Activated CD4-positive, alpha-beta T cell treated with anti-CD3 and anti-CD28 coated beads, Interleukin-2, amount 10 ng/mL, durations not matched to agents 7 days and 5 days (primary cell): ENCODE data around the gene ZNF396. TPM values are rescaled to one million over a fixed set of nuclear protein-coding genes. Genes with fewer than 3 reads are reported as not detected.

Source experiments
- CTCF ChIA-PET: fragments of 350-600 bp; sonication (Branson Sonifier 250); formaldehyde crosslinking; loops from one replicate; lab custom pipeline; 2021; ENCODE audit warnings: antibody characterized with exemption; lab: Charles Lee
- POLR2A ChIA-PET: fragments of 350-600 bp; sonication (Branson Sonifier 250); formaldehyde crosslinking; loops from one replicate; lab custom pipeline; 2021; ENCODE audit warnings: antibody characterized with exemption; lab: Charles Lee
- DNase-seq: peaks from one replicate; pipeline ENCODE4 v3.0.0-alpha.2; 2020
- H3K27ac Mint-ChIP-seq: one replicate; pipeline ENCODE4 v1.8.0; 2021; ENCODE audit warnings: mild to moderate bottlenecking, moderate library complexity, mixed read lengths
- H3K27me3 Mint-ChIP-seq: one replicate; pipeline ENCODE4 v1.8.0; 2021; ENCODE audit warnings: mixed read lengths
- H3K36me3 Mint-ChIP-seq: one replicate; pipeline ENCODE4 v1.8.0; 2021; ENCODE audit warnings: low read depth, mixed read lengths
- H3K4me1 Mint-ChIP-seq: one replicate; pipeline ENCODE4 v1.8.0; 2021; ENCODE audit warnings: mixed read lengths
- H3K4me3 Mint-ChIP-seq: one replicate; pipeline ENCODE4 v1.8.0; 2021; ENCODE audit warnings: mild to moderate bottlenecking, moderate library complexity, mixed read lengths
- H3K9me3 Mint-ChIP-seq: one replicate; pipeline ENCODE4 v1.8.0; 2021; ENCODE audit warnings: mixed read lengths
- total RNA-seq, 2 experiments: library from RNA; stranded (reverse); gene quantifications; one replicate each; pipeline ENCODE4 v1.2.3, GENCODE V29; 2021

Gene ZNF396
- total RNA-seq, 2 experiments from 2014 or later, result 0.50 to 0.77 TPM

DNA sequence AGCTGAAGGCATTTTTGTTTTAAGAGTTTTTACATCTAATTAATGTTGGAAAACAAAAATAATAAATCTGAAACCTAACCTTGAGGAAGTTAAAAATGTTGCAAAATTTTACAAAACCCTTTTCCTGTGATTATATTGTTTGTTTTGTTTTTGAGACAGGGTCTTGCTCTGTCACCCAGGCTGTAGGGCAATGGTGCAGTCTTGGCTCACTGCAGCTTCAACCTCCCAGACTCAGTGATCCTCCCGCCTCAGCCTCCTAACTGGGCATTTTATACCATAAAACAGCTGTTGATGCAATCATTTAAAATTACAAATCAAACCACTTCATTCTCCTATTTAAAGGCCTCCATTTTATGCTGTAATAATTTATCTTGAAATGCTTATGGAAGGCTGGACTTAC, 31.2 kb downstream of the ZNF396 start:
- H3K27me3 Mint-ChIP-seq, result no peaks in the 10 kb centered on the region
- H3K36me3 Mint-ChIP-seq, result peaks cover 11% of the 10 kb centered on the region
- no peaks in the 10 kb centered on the region for H3K9me3 Mint-ChIP-seq
- no peak overlapping the region for H3K27ac Mint-ChIP-seq
- H3K4me1 Mint-ChIP-seq, result peaks cover 31% of the 10 kb centered on the region
- CTCF ChIA-PET, result interaction anchor here (0.6 to 2.9 kb wide), 6 partner anchors 9 to 406 kb away, joined by 3 to 14 read pairs (median 4); partner anchors contain the start of gene ZNF397
- no peak for DNase-seq
- H3K4me3 Mint-ChIP-seq, result no peak overlapping the region
- POLR2A ChIA-PET, result interaction anchor here (0.7 kb wide), 1 partner anchor 177 kb away, joined by 3 read pairs; no protein-coding TSS in a partner anchor

DNA sequence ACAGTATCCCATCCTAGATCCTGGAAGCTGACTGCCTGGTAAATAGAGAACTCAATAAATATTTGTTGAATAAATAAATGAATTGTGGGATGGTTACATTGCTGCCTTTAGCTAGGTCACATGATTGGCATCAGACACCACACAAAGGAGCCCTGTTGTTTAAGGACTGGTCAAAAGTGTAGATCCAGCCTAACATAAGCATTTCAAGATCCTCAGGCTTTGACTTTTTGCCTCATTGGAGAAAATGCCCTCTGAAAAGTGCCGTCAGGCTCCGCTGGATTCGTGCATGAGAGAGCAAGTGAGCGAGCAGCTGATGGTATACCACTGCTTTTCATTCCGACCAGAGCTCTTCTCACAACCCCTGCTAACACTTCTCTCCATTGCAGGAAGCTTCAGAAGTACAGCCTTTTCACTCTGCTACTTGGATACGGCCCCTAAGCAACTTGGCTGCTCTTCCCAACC, 31.6 kb downstream of the ZNF396 start:
- POLR2A ChIA-PET, result interaction anchor here (0.7 to 0.9 kb wide), 2 partner anchors 56 to 176 kb away, joined by 3 to 4 read pairs; partner anchors contain the start of gene ZSCAN30
- no peak overlapping the region for H3K27ac Mint-ChIP-seq

DNA sequence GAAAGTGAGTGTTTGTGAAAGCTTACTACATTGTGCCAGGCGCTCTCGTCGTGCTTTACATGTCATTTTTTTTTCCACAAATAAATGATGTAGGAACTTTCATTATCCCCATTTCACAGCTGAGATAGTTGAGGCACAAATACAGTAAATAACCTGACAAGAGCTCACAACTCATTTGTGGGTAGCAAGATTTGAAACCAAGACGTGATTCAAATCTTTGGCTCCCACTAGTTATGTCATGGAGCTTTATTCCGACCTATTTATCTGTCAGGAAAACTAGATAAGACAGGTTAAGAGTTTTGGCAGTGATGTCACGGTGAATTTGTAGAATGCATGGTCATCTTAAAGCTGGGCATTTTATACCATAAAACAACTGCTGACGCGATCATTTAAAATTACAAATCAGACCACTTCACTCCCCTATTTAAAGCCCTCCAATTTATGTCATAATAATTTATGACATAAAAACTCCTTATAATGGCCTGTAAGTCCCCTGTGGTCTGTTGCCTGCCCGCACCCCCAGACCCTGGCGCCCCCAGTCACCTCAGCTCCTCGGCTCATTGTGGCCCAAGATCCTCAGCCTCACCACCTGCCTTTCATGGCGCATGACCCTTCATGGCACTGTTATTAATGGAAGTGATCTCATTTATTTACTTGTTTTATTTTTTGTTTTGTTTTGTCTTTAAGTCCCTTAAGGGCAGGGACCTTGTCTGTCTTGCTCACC, 32.2 kb downstream of the ZNF396 start:
- POLR2A ChIA-PET, result interaction anchor here (0.9 kb wide), 1 partner anchor 55 kb away, joined by 4 read pairs; the partner anchor contains the start of gene ZSCAN30
- DNase-seq, result no peak
- Mint-ChIP-seq H3K27ac (peak overlapping the region; percentile 97), H3K4me3 (peak overlapping the region; percentile 99), H3K27me3 (no peaks in the 10 kb centered on the region), H3K36me3 (peaks cover 17% of the 10 kb centered on the region), H3K9me3 (no peaks in the 10 kb centered on the region), H3K4me1 (peaks cover 35% of the 10 kb centered on the region)
- CTCF ChIA-PET, result interaction anchor here (1.2 to 2.9 kb wide), 4 partner anchors 10 to 105 kb away, joined by 3 to 14 read pairs (median 6); partner anchors contain the start of gene ZNF397

More for the DNA sequence above, 31.6 kb downstream of the ZNF396 start:
- Mint-ChIP-seq H3K36me3 (peaks cover 11% of the 10 kb centered on the region), H3K27me3 (no peaks in the 10 kb centered on the region), H3K4me1 (peaks cover 31% of the 10 kb centered on the region), H3K9me3 (no peaks in the 10 kb centered on the region), H3K4me3 (peak overlapping the region; percentile 99)
- CTCF ChIA-PET, result interaction anchor here (0.6 to 2.9 kb wide), 5 partner anchors 9 to 405 kb away, joined by 3 to 14 read pairs (median 4); partner anchors contain the start of gene ZNF397
- DNase-seq, result no peak

DNA sequence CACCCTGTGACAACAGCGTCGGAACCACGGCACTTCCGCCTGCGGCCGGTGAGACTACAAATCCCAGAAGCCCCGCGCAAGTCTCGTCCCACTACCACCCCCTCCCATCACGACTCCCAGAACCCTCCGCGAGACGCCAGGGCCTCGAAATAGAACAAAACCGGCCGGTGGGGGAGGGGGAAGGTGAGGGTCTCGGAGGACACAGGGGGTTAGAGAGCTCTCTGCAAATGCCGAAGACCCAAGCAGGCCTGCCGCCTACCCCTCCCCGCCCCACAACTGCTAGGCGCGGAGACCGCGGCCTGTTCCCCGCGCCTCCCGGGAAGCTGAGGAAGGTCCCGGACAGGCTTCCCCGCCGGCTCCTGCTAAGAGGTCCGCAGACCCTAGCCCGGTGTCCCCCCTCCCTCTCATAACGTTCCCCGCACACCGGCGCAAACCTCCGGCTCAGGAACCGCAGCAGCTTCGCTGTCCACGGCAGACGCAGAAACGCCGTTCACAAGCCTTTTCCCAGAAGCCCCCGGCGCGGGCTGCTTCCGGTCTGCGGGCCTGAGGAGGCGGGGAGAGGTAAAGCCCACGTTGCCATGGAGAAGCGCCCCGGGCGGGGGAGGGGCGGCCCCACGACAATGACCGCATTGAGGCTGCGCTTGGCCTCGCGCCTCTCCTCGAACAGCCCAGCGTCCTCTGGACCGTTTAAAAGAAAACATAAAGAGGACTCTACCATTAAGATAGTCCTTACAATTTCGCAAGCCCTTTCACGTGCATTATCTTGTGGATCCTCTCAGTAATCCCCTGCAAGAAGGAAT, 33.0 kb downstream of the ZNF396 start, which contains the start of gene ZNF24:
Gene ZNF24 (minus strand): TSS at position 485 of the 800 bp plus-strand sequence. CDS start 3,770 bp downstream, outside the sequence.
- peaks cover 42% of the 10 kb centered on the region for H3K4me1 Mint-ChIP-seq
- H3K9me3 Mint-ChIP-seq, result no peaks in the 10 kb centered on the region
- peaks cover 24% of the 10 kb centered on the region for H3K36me3 Mint-ChIP-seq
- POLR2A ChIA-PET, result interaction anchor here (0.9 kb wide), 1 partner anchor 55 kb away, joined by 4 read pairs; the partner anchor contains the start of gene ZSCAN30
- H3K27me3 Mint-ChIP-seq, result no peaks in the 10 kb centered on the region
- CTCF ChIA-PET, result interaction anchor here (1.0 to 2.9 kb wide), 5 partner anchors 10 to 104 kb away, joined by 3 to 14 read pairs (median 3); partner anchors contain the start of gene ZNF397
- peak within 1 kb of the TSS; percentile 97 for H3K27ac Mint-ChIP-seq
- peak within 1 kb of the TSS; percentile 99 for H3K4me3 Mint-ChIP-seq
- DNase-seq, result peak; percentile 93

DNA sequence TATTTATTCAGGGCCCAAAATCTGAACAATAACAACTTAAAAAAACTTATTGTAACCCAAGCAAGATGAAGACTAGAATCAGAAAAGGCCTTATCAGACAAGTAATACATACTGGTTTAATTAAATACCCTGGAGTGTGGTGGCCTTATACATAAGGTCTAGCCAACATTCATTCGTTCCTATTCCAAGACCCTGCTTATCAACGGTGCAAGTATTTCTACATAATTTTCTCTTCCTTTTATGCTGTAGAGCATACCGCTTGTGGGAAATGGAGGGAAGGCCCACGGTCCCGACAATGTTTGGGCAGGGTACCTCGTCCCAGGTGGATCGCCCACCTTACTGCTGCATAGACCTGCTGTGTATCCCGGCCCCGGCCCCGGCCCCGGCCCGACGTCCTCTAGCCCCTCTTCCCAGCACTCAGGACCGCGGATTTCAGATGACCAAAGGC, 33.6 kb downstream of the ZNF396 start:
- peak overlapping the region; percentile 97 for H3K27ac Mint-ChIP-seq
- CTCF ChIA-PET, result interaction anchor here (1.0 to 2.9 kb wide), 3 partner anchors 11 to 103 kb away, joined by 3 to 14 read pairs (median 9); partner anchors contain the start of gene ZNF397
- H3K9me3 Mint-ChIP-seq, result no peaks in the 10 kb centered on the region
- H3K4me1 Mint-ChIP-seq, result peaks cover 47% of the 10 kb centered on the region
- H3K4me3 Mint-ChIP-seq, result peak overlapping the region; percentile 99
- POLR2A ChIA-PET, result no interaction called here
- no peak for DNase-seq
- H3K36me3 Mint-ChIP-seq, result peaks cover 30% of the 10 kb centered on the region
- no peaks in the 10 kb centered on the region for H3K27me3 Mint-ChIP-seq

DNA sequence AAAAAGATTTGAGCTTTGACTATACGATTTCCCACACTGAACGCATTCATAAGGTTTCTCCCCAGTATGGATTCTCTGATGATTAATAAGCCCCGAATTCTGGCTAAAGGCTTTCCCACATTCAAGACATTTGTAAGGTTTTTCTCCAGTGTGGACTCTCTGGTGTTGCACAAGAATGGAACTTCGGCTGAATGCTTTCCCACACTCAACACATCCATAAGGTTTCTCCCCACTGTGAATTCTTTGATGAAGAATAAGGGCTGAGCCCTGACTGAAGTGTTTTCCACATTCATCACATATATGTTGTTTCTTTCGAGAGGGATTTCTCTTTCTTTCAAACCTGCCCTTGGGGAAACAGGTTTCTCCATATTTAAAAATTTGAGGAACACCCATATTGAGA, 39.9 kb downstream of the ZNF396 start:
- ChIA-PET CTCF (no interaction called here), POLR2A (no interaction called here)
- Mint-ChIP-seq H3K4me3 (no peak overlapping the region), H3K9me3 (no peaks in the 10 kb centered on the region), H3K27ac (no peak overlapping the region), H3K4me1 (peaks cover 22% of the 10 kb centered on the region), H3K36me3 (peaks cover 82% of the 10 kb centered on the region), H3K27me3 (no peaks in the 10 kb centered on the region)
- no peak for DNase-seq

DNA sequence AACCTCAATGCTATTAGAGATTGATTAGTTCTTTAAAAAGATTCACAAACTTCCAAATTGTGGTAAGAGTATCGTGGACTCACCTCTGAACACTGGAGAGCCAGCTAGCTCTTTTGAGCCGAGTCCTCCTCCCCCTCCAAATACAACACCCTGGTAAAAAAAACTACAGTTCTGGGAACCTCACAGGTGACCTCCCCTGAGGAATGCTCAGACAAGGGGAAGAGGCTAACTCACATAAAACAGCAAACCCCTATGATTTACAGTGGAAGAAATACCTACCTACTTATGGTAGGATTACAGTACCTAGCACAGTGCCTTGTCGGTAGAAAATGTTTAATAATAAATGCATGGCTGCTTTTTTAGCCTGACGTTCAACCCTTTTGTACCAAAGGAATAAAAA, 41.3 kb downstream of the ZNF396 start:
- Mint-ChIP-seq H3K27ac (no peak overlapping the region), H3K27me3 (no peaks in the 10 kb centered on the region), H3K4me1 (peaks cover 18% of the 10 kb centered on the region), H3K36me3 (peaks cover 80% of the 10 kb centered on the region), H3K4me3 (no peak overlapping the region), H3K9me3 (no peaks in the 10 kb centered on the region)
- DNase-seq, result no peak
- POLR2A ChIA-PET, result no interaction called here
- CTCF ChIA-PET, result no interaction called here

DNA sequence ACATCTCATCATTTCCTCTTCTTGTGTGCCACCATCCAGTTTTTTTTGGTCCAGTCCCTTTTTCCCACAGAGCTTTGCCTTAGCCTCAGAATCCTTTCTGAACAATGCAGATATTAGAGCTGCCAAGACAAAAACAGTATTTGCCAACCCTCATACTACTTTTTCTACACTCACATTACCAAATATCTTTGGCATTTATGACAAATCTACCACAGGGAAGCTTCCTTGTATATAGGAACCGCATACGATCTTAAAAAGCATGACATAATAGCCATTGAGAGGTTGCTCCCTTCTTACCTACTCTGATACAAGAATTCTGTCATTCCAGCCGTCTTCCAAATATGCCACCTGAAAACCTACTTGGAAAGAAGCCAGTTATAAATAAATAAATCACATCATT, 42.3 kb downstream of the ZNF396 start:
- Mint-ChIP-seq H3K4me1 (peaks cover 13% of the 10 kb centered on the region), H3K9me3 (no peaks in the 10 kb centered on the region), H3K4me3 (no peak overlapping the region), H3K27me3 (no peaks in the 10 kb centered on the region), H3K27ac (no peak overlapping the region), H3K36me3 (peaks cover 73% of the 10 kb centered on the region)
- no peak for DNase-seq
- ChIA-PET POLR2A (no interaction called here), CTCF (no interaction called here)

DNA sequence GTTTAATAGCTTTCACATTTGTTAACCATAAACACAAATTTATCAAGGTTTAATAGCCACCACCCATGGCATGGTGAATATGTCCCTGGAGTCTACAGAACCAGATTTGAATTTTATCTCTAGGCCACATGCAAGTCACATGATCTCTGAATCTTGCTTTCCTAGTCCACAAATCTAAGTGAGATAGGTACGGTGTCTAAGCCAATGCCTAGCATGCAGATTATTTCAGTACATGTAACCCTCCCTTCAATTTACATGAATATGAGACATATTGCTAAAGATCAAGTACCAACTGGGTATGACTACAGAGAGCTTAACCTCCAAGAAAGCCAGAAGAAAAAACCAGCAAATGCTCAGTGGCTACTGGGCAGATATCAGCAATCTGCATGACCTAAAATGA, 42.9 kb downstream of the ZNF396 start:
- H3K36me3 Mint-ChIP-seq, result peaks cover 67% of the 10 kb centered on the region
- H3K27ac Mint-ChIP-seq, result no peak overlapping the region
- H3K4me1 Mint-ChIP-seq, result peaks cover 7% of the 10 kb centered on the region
- no peak for DNase-seq
- CTCF ChIA-PET, result interaction anchor here (1.3 kb wide), 1 partner anchor 28 kb away, joined by 3 read pairs; no protein-coding TSS in a partner anchor
- POLR2A ChIA-PET, result no interaction called here
- H3K9me3 Mint-ChIP-seq, result no peaks in the 10 kb centered on the region
- H3K27me3 Mint-ChIP-seq, result no peaks in the 10 kb centered on the region
- H3K4me3 Mint-ChIP-seq, result no peak overlapping the region

DNA sequence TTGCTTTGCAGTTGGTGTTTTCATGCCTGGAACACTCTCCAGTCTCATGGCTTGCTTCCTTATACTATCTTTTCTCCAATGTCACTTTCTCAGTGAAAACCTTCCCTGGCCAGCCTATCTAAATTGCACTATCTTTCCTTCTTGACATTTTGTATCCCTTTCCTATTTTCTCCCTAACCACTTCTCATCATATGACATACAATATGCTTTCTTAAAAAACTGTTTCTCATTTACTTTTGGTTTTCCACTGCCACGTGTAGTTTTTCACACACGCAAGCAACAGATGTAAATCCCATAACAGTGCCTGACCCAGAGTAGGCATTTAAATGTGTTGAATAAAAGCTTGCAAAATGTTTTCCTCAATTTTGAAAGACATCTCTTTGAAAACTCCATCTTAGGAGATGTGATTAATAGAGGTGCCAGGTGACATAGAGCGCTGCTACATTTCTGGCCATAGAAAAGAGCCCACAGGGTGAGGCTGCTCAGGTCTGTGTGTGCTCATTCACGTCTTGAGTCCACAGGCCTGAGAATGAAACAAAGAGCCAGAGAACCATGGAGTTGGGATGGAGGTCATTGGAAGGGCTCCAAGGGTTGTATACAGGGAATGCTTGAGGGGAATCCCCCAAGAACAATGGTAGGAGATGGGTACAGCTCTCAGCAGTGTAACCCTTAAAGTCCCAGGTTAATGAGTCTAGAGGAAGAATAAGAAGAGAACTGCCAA, 45.6 kb downstream of the ZNF396 start:
- DNase-seq, result no peak
- no peak overlapping the region for H3K27ac Mint-ChIP-seq
- ChIA-PET POLR2A (no interaction called here), CTCF (no interaction called here)
- peaks cover 4% of the 10 kb centered on the region for H3K9me3 Mint-ChIP-seq
- H3K36me3 Mint-ChIP-seq, result peaks cover 40% of the 10 kb centered on the region
- H3K4me1 Mint-ChIP-seq, result no peaks in the 10 kb centered on the region
- H3K27me3 Mint-ChIP-seq, result no peaks in the 10 kb centered on the region
- no peak overlapping the region for H3K4me3 Mint-ChIP-seq

DNA sequence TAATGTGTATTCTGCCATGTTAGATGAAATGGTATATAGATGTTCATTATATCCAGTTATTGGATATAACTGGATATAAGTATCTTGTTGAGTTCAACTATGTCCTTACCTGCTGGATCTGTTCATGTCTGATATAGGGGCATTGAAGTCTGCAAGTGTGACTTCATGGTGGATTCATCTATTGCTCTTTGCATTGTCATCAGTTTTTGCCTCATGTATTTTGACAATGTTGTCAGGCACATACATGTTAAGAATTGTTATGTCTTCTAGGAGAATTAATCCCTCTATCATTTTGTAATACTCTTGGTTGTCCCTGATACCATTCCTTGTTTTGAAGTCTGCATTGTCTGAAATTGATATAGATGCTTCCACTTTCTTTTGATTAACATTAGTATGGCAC, 48.3 kb downstream of the ZNF396 start:
- H3K36me3 Mint-ChIP-seq, result peaks cover 17% of the 10 kb centered on the region
- peaks cover 4% of the 10 kb centered on the region for H3K9me3 Mint-ChIP-seq
- POLR2A ChIA-PET, result no interaction called here
- no peaks in the 10 kb centered on the region for H3K27me3 Mint-ChIP-seq
- H3K4me3 Mint-ChIP-seq, result no peak overlapping the region
- H3K27ac Mint-ChIP-seq, result no peak overlapping the region
- no peaks in the 10 kb centered on the region for H3K4me1 Mint-ChIP-seq
- CTCF ChIA-PET, result no interaction called here
- DNase-seq, result no peak
